CD14-positive monocyte (primary cell): Measurements from ENCODE around the gene ZSCAN10. TPM values are rescaled to one million over a fixed set of nuclear protein-coding genes. Genes with fewer than 3 reads are reported as not detected.

ENCODE experiments used
- DNase-seq, 3 donors: peaks; one replicate each; pipeline ENCODE4 v3.0.0-alpha.2; 2011 to 2022
- H2AFZ ChIP-seq: 2 replicates; pipeline ENCODE4 v1.6.0; 2012; ENCODE audit warnings: mild to moderate bottlenecking, low read depth, low read length, inconsistent platforms; ENCODE audit not compliant: insufficient read depth, poor library complexity, severe bottlenecking
- H3K27ac ChIP-seq, 2 donors: 1 replicate in 1 of 2; 2 replicates in 1 of 2; pipeline ENCODE4 v1.5.1; 2012 to 2013; ENCODE audit warnings: low read length in 2 of 2, control low read depth in 1 of 2, inconsistent platforms in 1 of 2, low read depth in 1 of 2, mild to moderate bottlenecking in 1 of 2
- H3K27me3 ChIP-seq, 2 donors: one replicate each; pipeline versions ENCODE4 v1.6.0 to v1.6.1; 2011 to 2013; ENCODE audit warnings: low read length in 2 of 2; ENCODE audit not compliant: control insufficient read depth in 2 of 2, insufficient read depth in 2 of 2
- H3K36me3 ChIP-seq, 2 donors: replicated peaks in 1 of 2; 1 replicate in 1 of 2; 2 replicates in 1 of 2; pipeline versions ENCODE4 v1.5.1 to v1.6.1; 2012 to 2013; ENCODE audit warnings: low read length in 2 of 2, control low read depth in 1 of 2, inconsistent platforms in 1 of 2, mild to moderate bottlenecking in 1 of 2; ENCODE audit not compliant: insufficient read depth in 2 of 2, control insufficient read depth in 1 of 2
- H3K4me1 ChIP-seq, 2 donors: 1 replicate in 1 of 2; 2 replicates in 1 of 2; pipeline versions ENCODE4 v1.5.1 to v1.6.1; 2012 to 2013; ENCODE audit warnings: low read length in 2 of 2, control low read depth in 1 of 2, inconsistent platforms in 1 of 2, mild to moderate bottlenecking in 1 of 2, moderate library complexity in 1 of 2; ENCODE audit not compliant: insufficient read depth in 2 of 2, control insufficient read depth in 1 of 2
- H3K4me2 ChIP-seq: replicated peaks from 2 replicates; pipeline ENCODE3; 2012; ENCODE audit warnings: low read length, moderate library complexity, mild to moderate bottlenecking; ENCODE audit not compliant: poor library complexity, severe bottlenecking; ENCODE audit errors: extremely low read depth
- H3K4me3 ChIP-seq, 3 experiments: fragments of 200-600 bp in 1 of 3; sonication (generic) in 1 of 3; replicated peaks in 1 of 3; 1 replicate in 2 of 3; 2 replicates in 1 of 3; pipeline ENCODE4 v1.5.1; 2011 to 2013; ENCODE audit warnings: low read length in 3 of 3, mild to moderate bottlenecking in 3 of 3, control low read depth in 2 of 3, low read depth in 2 of 3, inconsistent platforms in 1 of 3, moderate library complexity in 1 of 3
- H3K79me2 ChIP-seq: 2 replicates; pipeline ENCODE4 v1.6.0; 2012; ENCODE audit warnings: mild to moderate bottlenecking, control low read depth, inconsistent platforms, low read length, moderate library complexity; ENCODE audit not compliant: insufficient read depth
- H3K9ac ChIP-seq: 2 replicates; pipeline ENCODE4 v1.6.0; 2017; ENCODE audit warnings: low read length, mild to moderate bottlenecking; ENCODE audit not compliant: insufficient read depth, poor library complexity, severe bottlenecking
- H3K9me3 ChIP-seq, 2 donors: replicated peaks in 1 of 2; 1 replicate in 1 of 2; 2 replicates in 1 of 2; pipeline versions ENCODE4 v1.5.1 to v1.6.1; 2012 to 2013; ENCODE audit warnings: low read length in 2 of 2, control low read depth in 1 of 2; ENCODE audit not compliant: control insufficient read depth in 1 of 2, insufficient read depth in 1 of 2
- H4K20me1 ChIP-seq: 2 replicates; pipeline ENCODE4 v1.6.0; 2012; ENCODE audit warnings: mild to moderate bottlenecking, low read length, control low read depth, moderate library complexity; ENCODE audit not compliant: insufficient read depth
- H3K27ac Mint-ChIP-seq, 7 donors: one replicate each; pipeline ENCODE4 v1.8.0; 2020; ENCODE audit warnings: mild to moderate bottlenecking in 7 of 7, mixed read lengths in 7 of 7, moderate library complexity in 6 of 7, inconsistent platforms in 2 of 7
- H3K27me3 Mint-ChIP-seq, 3 donors: one replicate each; pipeline ENCODE4 v1.8.0; 2021 to 2022; ENCODE audit warnings: low read depth in 3 of 3, mild to moderate bottlenecking in 3 of 3, mixed read lengths in 3 of 3, moderate library complexity in 3 of 3, inconsistent platforms in 1 of 3
- H3K36me3 Mint-ChIP-seq, 2 donors: one replicate each; pipeline ENCODE4 v1.8.0; 2020; ENCODE audit warnings: mixed read lengths in 2 of 2, inconsistent platforms in 1 of 2, mild to moderate bottlenecking in 1 of 2
- H3K4me1 Mint-ChIP-seq: one replicate; pipeline ENCODE4 v1.8.0; 2020; ENCODE audit warnings: mild to moderate bottlenecking, mixed read lengths
- H3K4me3 Mint-ChIP-seq, 2 donors: one replicate each; pipeline ENCODE4 v1.8.0; 2020; ENCODE audit warnings: mild to moderate bottlenecking in 2 of 2, mixed read lengths in 2 of 2, moderate library complexity in 1 of 2
- H3K9me3 Mint-ChIP-seq, 7 donors: one replicate each; pipeline ENCODE4 v1.8.0; 2020 to 2022; ENCODE audit warnings: mixed read lengths in 7 of 7, mild to moderate bottlenecking in 6 of 7, moderate library complexity in 6 of 7, inconsistent platforms in 2 of 7
- WGBS: methylation state at CpG from one replicate; pipeline ENCODE4 v1.1.5; 2013; ENCODE audit warnings: missing lambda C conversion rate; ENCODE audit not compliant: insufficient coverage; 5-methylcytosine and 5-hydroxymethylcytosine counted together
- intact Hi-C, 2 donors: fragments of 100-400 bp; cut with micrococcal nuclease; formaldehyde crosslinking; loops; one replicate each; pipeline versions ENCODE4 v1.15.0 to v1.15.1; 2023
- polyA plus RNA-seq, 3 donors: library from polyadenylated mRNA; depleted of rRNA in 1 of 3; unstranded in 2 of 3; stranded (reverse) in 1 of 3; fragments of 300-500 nt in 2 of 3; fragments of >200 nt in 1 of 3; fragmentation: Illumina TruSeq in 2 of 3; gene quantifications; 1 replicate in 2 of 3; 2 replicates in 1 of 3; pipeline ENCODE4 v1.2.3, GENCODE V29; 2012 to 2021
- TF ChIP-seq, protein P1 (sequence below): fragments of 200-600 bp; IDR thresholded peaks from one replicate; pipeline ENCODE4 v1.8.0; 2022; ENCODE audit warnings: antibody characterized with exemption, mild to moderate bottlenecking

The ZSCAN10 gene
- polyA plus RNA-seq, 3 donors, result 0.29 TPM; not detected in 2

GRCh38 chr16:3068487-3068886 lies 30.6 kb downstream of the ZSCAN10 start:
- DNase-seq, result no peak
- Mint-ChIP-seq H3K27ac (no peak overlapping the region), H3K36me3 (no peaks in the 10 kb centered on the region), H3K4me1 (peaks cover 36% of the 10 kb centered on the region), H3K9me3 (peaks cover 0 to 4% (median 0%) of the 10 kb centered on the region in 7 donors), H3K27me3 (peaks cover 0 to 7% (median 6%) of the 10 kb centered on the region in 3 donors), H3K4me3 (no peak overlapping the region)
- Histone ChIP-seq H3K27me3 (no peaks in the 10 kb centered on the region), H2AFZ (no peak overlapping the region), H3K4me2 (no peak overlapping the region), H3K9me3 (no peaks in the 10 kb centered on the region), H3K9ac (no peak overlapping the region), H3K27ac (no peak overlapping the region), H3K36me3 (no peaks in the 10 kb centered on the region), H3K79me2 (no peaks in the 10 kb centered on the region), H3K4me3 (no peak overlapping the region), H3K4me1 (peaks cover 20 to 34% of the 10 kb centered on the region in 2 donors), H4K20me1 (no peaks in the 10 kb centered on the region)
- intact Hi-C loops, result no loop called here
- no CpG with 5 or more reads among the region's 4 CpGs for WGBS
- TF ChIP-seq, protein P1, sequence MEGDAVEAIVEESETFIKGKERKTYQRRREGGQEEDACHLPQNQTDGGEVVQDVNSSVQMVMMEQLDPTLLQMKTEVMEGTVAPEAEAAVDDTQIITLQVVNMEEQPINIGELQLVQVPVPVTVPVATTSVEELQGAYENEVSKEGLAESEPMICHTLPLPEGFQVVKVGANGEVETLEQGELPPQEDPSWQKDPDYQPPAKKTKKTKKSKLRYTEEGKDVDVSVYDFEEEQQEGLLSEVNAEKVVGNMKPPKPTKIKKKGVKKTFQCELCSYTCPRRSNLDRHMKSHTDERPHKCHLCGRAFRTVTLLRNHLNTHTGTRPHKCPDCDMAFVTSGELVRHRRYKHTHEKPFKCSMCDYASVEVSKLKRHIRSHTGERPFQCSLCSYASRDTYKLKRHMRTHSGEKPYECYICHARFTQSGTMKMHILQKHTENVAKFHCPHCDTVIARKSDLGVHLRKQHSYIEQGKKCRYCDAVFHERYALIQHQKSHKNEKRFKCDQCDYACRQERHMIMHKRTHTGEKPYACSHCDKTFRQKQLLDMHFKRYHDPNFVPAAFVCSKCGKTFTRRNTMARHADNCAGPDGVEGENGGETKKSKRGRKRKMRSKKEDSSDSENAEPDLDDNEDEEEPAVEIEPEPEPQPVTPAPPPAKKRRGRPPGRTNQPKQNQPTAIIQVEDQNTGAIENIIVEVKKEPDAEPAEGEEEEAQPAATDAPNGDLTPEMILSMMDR, result no peak

DNA sequence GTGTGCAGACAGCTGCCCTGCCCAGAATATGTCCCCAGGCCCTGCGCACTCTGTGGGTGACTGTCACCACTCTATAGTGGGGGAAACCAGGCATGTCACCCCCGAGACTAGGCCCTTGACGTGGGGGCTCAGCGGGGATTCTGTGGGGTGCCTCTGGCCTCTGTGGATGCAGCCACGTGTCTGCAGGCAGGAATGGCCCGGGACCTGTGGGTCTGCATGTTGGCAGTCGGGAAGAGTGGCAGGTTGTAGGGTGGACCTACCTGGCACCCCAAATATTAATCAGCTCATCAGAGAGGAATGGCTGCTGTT lies 32.7 kb downstream of the ZSCAN10 start:
- peaks cover 21 to 33% of the 10 kb centered on the region in 2 donors for H3K4me1 ChIP-seq
- no peak overlapping the region for H3K27ac Mint-ChIP-seq

More for the DNA sequence above, 32.7 kb downstream of the ZSCAN10 start:
- peaks cover 0 to 7% (median 3%) of the 10 kb centered on the region in 3 donors for H3K27me3 Mint-ChIP-seq
- H3K27me3 ChIP-seq, result no peaks in the 10 kb centered on the region
- peaks cover 32% of the 10 kb centered on the region for H3K4me1 Mint-ChIP-seq
- intact Hi-C loops, result no loop called here
- H3K4me2 ChIP-seq, result no peak overlapping the region
- H3K36me3 Mint-ChIP-seq, result no peaks in the 10 kb centered on the region
- H3K9me3 Mint-ChIP-seq, result peaks cover 0 to 4% (median 0%) of the 10 kb centered on the region in 7 donors
- no peaks in the 10 kb centered on the region for H3K9me3 ChIP-seq
- H4K20me1 ChIP-seq, result no peaks in the 10 kb centered on the region
- no peaks in the 10 kb centered on the region for H3K79me2 ChIP-seq
- no peak for DNase-seq
- H3K36me3 ChIP-seq, result no peaks in the 10 kb centered on the region
- TF ChIP-seq, protein P1, result no peak
- H2AFZ ChIP-seq, result no peak overlapping the region
- no peak overlapping the region for H3K27ac ChIP-seq
- WGBS, result 100% methylated on average over 4 of the region's 7 CpGs
- H3K4me3 Mint-ChIP-seq, result peak overlapping the region in 1 of 2 donors; percentile 54
- no peak overlapping the region for H3K4me3 ChIP-seq
- H3K9ac ChIP-seq, result no peak overlapping the region
